Measurements from ENCODE around the gene TFEB. TPM values are rescaled to one million over a fixed set of nuclear protein-coding genes. Genes with fewer than 3 reads are reported as not detected.

TFEB gene
- total and polyA plus RNA-seq, 2 donors (not counting 3 experiments of a cell fraction or from before 2014, with no cell fraction given), result 4.9 to 6.6 TPM

DNA sequence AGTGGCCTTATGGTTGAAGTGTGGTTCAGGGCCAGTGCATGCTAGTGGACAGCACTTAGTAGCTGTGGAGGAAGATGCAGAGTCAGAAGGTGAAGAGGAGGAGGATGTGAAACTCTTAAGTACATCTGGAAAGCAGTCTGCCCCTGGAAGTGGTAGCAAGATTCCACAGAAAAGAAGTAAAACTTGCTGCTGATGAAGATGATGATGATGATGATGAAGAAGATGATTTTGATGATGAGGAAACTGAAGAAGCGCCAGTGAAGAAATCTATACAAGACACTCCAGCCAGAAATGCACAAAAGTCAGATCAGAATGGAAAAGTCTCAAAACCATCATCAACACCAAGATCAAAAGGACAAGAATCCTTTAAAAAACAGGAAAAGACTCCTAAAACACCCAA is 68.2 kb downstream of the TFEB start:
- FAIRE-seq, result no peak
- Histone ChIP-seq H3K4me1 (ENCODE audit: control insufficient read depth, extremely low read depth, insufficient read depth, low read length) (no peaks in the 10 kb centered on the region), H2AFZ (ENCODE audit: low read depth, low read length) (no peak overlapping the region), H3K79me2 (ENCODE audit: control insufficient read depth, insufficient read depth, low read length) (no peaks in the 10 kb centered on the region), H3K4me3 (replicated peaks in 1 of 3; ENCODE audit: insufficient read depth in 1 of 3, low read depth in 1 of 3, low read length in 3 of 3) (no peak overlapping the region), H3K36me3 (ENCODE audit: control insufficient read depth in 2 of 2, extremely low read depth in 1 of 2, insufficient read depth in 2 of 2, low read length in 2 of 2) (no peaks in the 10 kb centered on the region), H3K9ac (replicated peaks; ENCODE audit: extremely low read depth, insufficient read depth, low read length) (no peak overlapping the region), H3K27ac (ENCODE audit: insufficient read depth, low read depth, low read length) (no peak overlapping the region), H3K9me1 (replicated peaks; ENCODE audit: control insufficient read depth, extremely low read depth, insufficient read depth, low read length) (no peaks in the 10 kb centered on the region), H3K27me3 (ENCODE audit: control insufficient read depth in 2 of 2, insufficient read depth in 2 of 2, low read length in 2 of 2) (peaks cover 24 to 26% of the 10 kb centered on the region in 2 experiments), H4K20me1 (replicated peaks; ENCODE audit: control insufficient read depth, extremely low read depth, insufficient read depth, low read length) (no peaks in the 10 kb centered on the region), H3K9me3 (replicated peaks; ENCODE audit: control insufficient read depth, insufficient read depth, low read length) (no peaks in the 10 kb centered on the region), H3K4me2 (ENCODE audit: insufficient read depth, low read length) (no peak overlapping the region)
- TF ChIP-seq MYC (IDR thresholded peaks at IDR 0.05; ENCODE audit: low read depth, low read length), result no peak
- TF ChIP-seq GATA2 (IDR thresholded peaks at IDR 0.05; ENCODE audit: insufficient read depth, insufficient read length, low read depth, low read length), result no peak
- no peak for TF ChIP-seq EZH2 (IDR thresholded peaks at IDR 0.05; ENCODE audit: borderline replicate concordance, low read depth, low read length, severe bottlenecking)
- TF ChIP-seq, protein P1, sequence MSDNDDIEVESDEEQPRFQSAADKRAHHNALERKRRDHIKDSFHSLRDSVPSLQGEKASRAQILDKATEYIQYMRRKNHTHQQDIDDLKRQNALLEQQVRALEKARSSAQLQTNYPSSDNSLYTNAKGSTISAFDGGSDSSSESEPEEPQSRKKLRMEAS (IDR thresholded peaks at IDR 0.05; ENCODE audit: insufficient read depth, insufficient read length), result no peak
- no TSS peak for BruUV-seq (replicated peaks)
- dilution Hi-C loops (cut with MboI; ENCODE audit: extremely low pct_ligation_motif_present, low sequenced_read_pairs) (no loop called here), intact Hi-C loops (cut with micrococcal nuclease) (no loop called here)
- ChIA-PET CTCF (no interaction called here), POLR2A (no interaction called here)
- DNase-seq (ENCODE audit: low read depth, low spot score), result no peak

DNA sequence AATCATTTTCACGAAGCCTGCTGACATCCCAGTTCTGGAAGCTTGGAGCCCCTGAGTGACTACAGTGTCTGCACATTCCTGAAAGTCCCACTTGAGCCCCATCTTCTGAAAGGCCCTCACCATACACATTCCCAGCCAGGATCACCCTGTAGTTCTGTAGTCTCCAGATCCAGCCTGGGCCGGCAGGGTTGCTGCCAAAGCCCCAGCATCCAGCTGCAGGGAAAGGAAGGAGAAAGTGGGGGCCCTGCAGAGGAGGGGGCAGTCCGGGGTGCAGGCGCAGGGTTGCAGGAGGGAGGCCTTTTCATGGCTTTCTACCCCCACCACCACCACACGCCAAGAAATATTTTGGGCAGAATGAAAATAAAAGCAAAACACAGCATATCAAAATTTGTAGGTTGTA is 71.1 kb downstream of the TFEB start:
- FAIRE-seq (no peak), DNase-seq (ENCODE audit: low read depth, low spot score) (no peak)
- Histone ChIP-seq H3K79me2 (ENCODE audit: control insufficient read depth, insufficient read depth, low read length) (no peaks in the 10 kb centered on the region), H3K9me1 (replicated peaks; ENCODE audit: control insufficient read depth, extremely low read depth, insufficient read depth, low read length) (no peaks in the 10 kb centered on the region), H3K4me2 (ENCODE audit: insufficient read depth, low read length) (no peak overlapping the region), H3K27me3 (ENCODE audit: control insufficient read depth in 2 of 2, insufficient read depth in 2 of 2, low read length in 2 of 2) (peaks cover 24 to 32% of the 10 kb centered on the region in 2 experiments), H3K36me3 (ENCODE audit: control insufficient read depth in 2 of 2, extremely low read depth in 1 of 2, insufficient read depth in 2 of 2, low read length in 2 of 2) (no peaks in the 10 kb centered on the region), H3K4me3 (replicated peaks in 1 of 3; ENCODE audit: insufficient read depth in 1 of 3, low read depth in 1 of 3, low read length in 3 of 3) (no peak overlapping the region), H3K4me1 (ENCODE audit: control insufficient read depth, extremely low read depth, insufficient read depth, low read length) (no peaks in the 10 kb centered on the region), H3K9ac (replicated peaks; ENCODE audit: extremely low read depth, insufficient read depth, low read length) (no peak overlapping the region), H4K20me1 (replicated peaks; ENCODE audit: control insufficient read depth, extremely low read depth, insufficient read depth, low read length) (no peaks in the 10 kb centered on the region), H2AFZ (ENCODE audit: low read depth, low read length) (no peak overlapping the region), H3K27ac (ENCODE audit: insufficient read depth, low read depth, low read length) (no peak overlapping the region), H3K9me3 (replicated peaks; ENCODE audit: control insufficient read depth, insufficient read depth, low read length) (no peaks in the 10 kb centered on the region)
- no TSS peak for BruUV-seq (replicated peaks)
- ChIA-PET CTCF (interaction anchor here (1.2 to 2.1 kb wide), 3 partner anchors 11 to 24 kb away, joined by 3 to 5 read pairs (median 3); no protein-coding TSS in a partner anchor), POLR2A (no interaction called here)
- TF ChIP-seq JUN (IDR thresholded peaks at IDR 0.05; ENCODE audit: borderline replicate concordance, insufficient read depth, insufficient read length, low read depth) (no peak), FOS (IDR thresholded peaks at IDR 0.05; ENCODE audit: borderline replicate concordance, insufficient read depth, low read length) (no peak), EZH2 (IDR thresholded peaks at IDR 0.05; ENCODE audit: borderline replicate concordance, low read depth, low read length, severe bottlenecking) (no peak), POLR2A (IDR thresholded peaks at IDR 0.05; ENCODE audit: low read depth, low read length) (no peak), POLR2AphosphoS5 (IDR thresholded peaks at IDR 0.05; ENCODE audit: insufficient read depth, low read depth, low read length) (no peak)
- TF ChIP-seq, protein P1 (IDR thresholded peaks at IDR 0.05; ENCODE audit: insufficient read depth, insufficient read length), result no peak
- dilution Hi-C loops (cut with MboI; ENCODE audit: extremely low pct_ligation_motif_present, low sequenced_read_pairs), result no loop called here
- intact Hi-C loops (cut with micrococcal nuclease), result no loop called here

All from endothelial cell of umbilical vein (primary cell).